BLaER1 treated with 17β-estradiol and CSF1 and Interleukin-3, amounts not matched to agents 10 nM and 100 nM (cell line): ENCODE data around the gene ANO6.

ENCODE experiments used
- H3K27ac ChIP-seq, 11 experiments: shearing (Covaris generic); formaldehyde crosslinking; 2 replicates each; pipeline ENCODE4 v1.8.1; 2022
- H3K27me3 ChIP-seq, 11 experiments: shearing (Covaris generic); formaldehyde crosslinking; 2 replicates each; pipeline ENCODE4 v1.8.1; 2022
- H3K36me3 ChIP-seq, 11 experiments: shearing (Covaris generic); formaldehyde crosslinking; 2 replicates each; pipeline ENCODE4 v1.8.1; 2022
- H3K4me1 ChIP-seq, 10 experiments: shearing (Covaris generic); formaldehyde crosslinking; 2 replicates each; pipeline ENCODE4 v1.8.1; 2022
- H3K4me2 ChIP-seq, 11 experiments: shearing (Covaris generic); formaldehyde crosslinking; 2 replicates each; pipeline ENCODE4 v1.8.1; 2022
- H3K4me3 ChIP-seq, 10 experiments: shearing (Covaris generic); formaldehyde crosslinking; 2 replicates each; pipeline ENCODE4 v1.8.1; 2022
- H3K9ac ChIP-seq, 11 experiments: shearing (Covaris generic); formaldehyde crosslinking; 2 replicates each; pipeline ENCODE4 v1.8.1; 2022
- H3K9me3 ChIP-seq, 11 experiments: shearing (Covaris generic); formaldehyde crosslinking; replicated peaks in 1 of 11; 2 replicates each; pipeline ENCODE4 v1.8.1; 2022
- H4K20me1 ChIP-seq, 11 experiments: shearing (Covaris generic); formaldehyde crosslinking; 2 replicates each; pipeline ENCODE4 v1.8.1; 2022
- Cebpa-rat ChIP-seq, 11 experiments: shearing (Covaris generic); IDR thresholded peaks; 2 replicates each; pipeline ENCODE4 v1.8.1; 2022

ANO6 gene

DNA sequence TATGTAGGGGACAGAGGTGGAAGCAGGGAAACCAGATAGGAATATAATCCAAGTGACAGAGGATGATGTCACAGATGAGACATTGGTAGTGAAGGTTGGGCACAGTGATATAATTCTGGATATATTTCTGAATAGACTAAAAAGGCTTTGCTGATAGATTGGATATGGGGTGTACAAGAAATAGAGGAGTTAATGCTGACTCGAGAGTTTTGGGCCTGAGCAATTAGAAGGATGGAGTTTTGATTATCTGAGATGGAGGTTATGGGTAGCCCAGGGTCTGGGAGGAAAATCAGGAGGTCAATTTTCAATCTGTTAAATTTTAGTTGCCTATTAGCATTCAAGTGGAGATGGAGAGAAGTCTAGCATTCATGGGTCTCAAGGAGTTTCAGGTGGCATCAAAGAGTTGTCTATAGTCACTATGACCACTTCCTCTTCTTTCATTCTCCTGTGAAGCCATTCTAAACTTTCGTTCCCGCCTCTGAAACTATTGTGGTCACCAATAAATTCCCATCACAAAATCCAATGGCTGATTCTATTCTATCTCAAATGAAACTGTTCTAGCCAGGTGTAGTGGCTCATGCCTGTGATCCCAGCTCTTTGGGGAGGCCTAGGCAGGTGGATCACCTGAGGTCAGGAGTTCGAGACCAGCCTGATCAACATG, 10.6 kb upstream of the ANO6 start:
- Histone ChIP-seq H3K9ac (no peak overlapping the region), H3K4me2 (peak overlapping the region in 5 of 11 experiments; percentile 22 to 68 (median 54); a peak in 9 of 22 replicates), H3K4me1 (peaks cover 0 to 26% (median 13%) of the 10 kb centered on the region in 10 experiments; a peak in 16 of 20 replicates)

GRCh38 chr12:45208604-45209487, 7.0 kb upstream of the ANO6 start:
- no peaks in the 10 kb centered on the region; a peak in 1 of 22 replicates for H3K36me3 ChIP-seq

More for the DNA sequence above, 10.6 kb upstream of the ANO6 start:
- TF ChIP-seq Cebpa-rat (IDR thresholded peaks at IDR 0.05) = no peak
- H3K36me3 ChIP-seq = no peaks in the 10 kb centered on the region; a peak in 1 of 22 replicates
- H4K20me1 ChIP-seq = no peaks in the 10 kb centered on the region
- H3K27ac ChIP-seq = no peak overlapping the region
- H3K9me3 ChIP-seq = no peaks in the 10 kb centered on the region
- H3K4me3 ChIP-seq = no peak overlapping the region
- no peaks in the 10 kb centered on the region for H3K27me3 ChIP-seq

GRCh38 chr12:45209784-45210183, 6.1 kb upstream of the ANO6 start:
- H3K4me3 ChIP-seq = no peak overlapping the region
- TF ChIP-seq Cebpa-rat (IDR thresholded peaks at IDR 0.05) = no peak

More at GRCh38 chr12:45208604-45209487, 7.0 kb upstream of the ANO6 start:
- Histone ChIP-seq H3K4me3 (no peak overlapping the region), H3K9me3 (no peaks in the 10 kb centered on the region), H3K27ac (no peak overlapping the region), H3K4me1 (peaks cover 0 to 17% (median 6%) of the 10 kb centered on the region in 10 experiments; a peak in 15 of 20 replicates), H3K4me2 (no peak overlapping the region), H4K20me1 (no peaks in the 10 kb centered on the region), H3K27me3 (no peaks in the 10 kb centered on the region), H3K9ac (no peak overlapping the region)
- TF ChIP-seq Cebpa-rat (IDR thresholded peaks at IDR 0.05) = no peak

DNA sequence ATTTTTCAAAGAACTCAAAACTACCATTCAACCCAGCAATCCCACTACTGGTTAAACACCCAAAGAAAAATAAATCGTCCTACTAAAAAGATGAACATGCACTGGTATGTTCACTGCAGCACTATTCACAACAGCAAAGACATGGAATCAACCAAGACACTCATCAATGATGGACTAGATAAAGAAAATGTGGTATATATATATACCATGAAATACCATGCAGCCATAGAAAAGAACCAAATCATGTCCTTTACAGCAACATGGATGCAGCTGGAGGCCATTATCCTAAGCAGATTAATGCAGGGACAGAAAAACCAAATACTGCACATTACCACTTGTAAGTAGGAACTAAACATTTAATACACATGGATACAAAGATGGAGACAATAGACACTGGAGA, 3.8 kb upstream of the ANO6 start:
- Histone ChIP-seq H3K27ac (no peak overlapping the region), H4K20me1 (peaks cover 0 to 4% (median 0%) of the 10 kb centered on the region in 11 experiments; a peak in 5 of 22 replicates), H3K36me3 (no peaks in the 10 kb centered on the region; a peak in 1 of 22 replicates), H3K4me2 (no peak overlapping the region), H3K4me1 (peaks cover 0 to 14% (median 10%) of the 10 kb centered on the region in 10 experiments; a peak in 14 of 20 replicates), H3K27me3 (no peaks in the 10 kb centered on the region), H3K4me3 (no peak overlapping the region), H3K9me3 (no peaks in the 10 kb centered on the region), H3K9ac (no peak overlapping the region)
- TF ChIP-seq Cebpa-rat (IDR thresholded peaks at IDR 0.05) = no peak

More at GRCh38 chr12:45209784-45210183, 6.1 kb upstream of the ANO6 start:
- Histone ChIP-seq H4K20me1 (no peaks in the 10 kb centered on the region), H3K27me3 (no peaks in the 10 kb centered on the region), H3K9me3 (no peaks in the 10 kb centered on the region), H3K36me3 (no peaks in the 10 kb centered on the region; a peak in 1 of 22 replicates), H3K27ac (no peak overlapping the region), H3K9ac (no peak overlapping the region), H3K4me2 (no peak overlapping the region), H3K4me1 (peaks cover 5 to 26% (median 11%) of the 10 kb centered on the region in 10 experiments)

- Histone ChIP-seq H3K27ac (no peak overlapping the region), H4K20me1 (peaks cover 1 to 14% (median 10%) of the 10 kb centered on the region in 11 experiments; a peak in 15 of 22 replicates), H3K36me3 (no peaks in the 10 kb centered on the region), H3K27me3 (no peaks in the 10 kb centered on the region), H3K4me1 (peaks cover 9 to 25% (median 19%) of the 10 kb centered on the region in 10 experiments), H3K4me3 (no peak overlapping the region), H3K4me2 (no peak overlapping the region), H3K9me3 (no peaks in the 10 kb centered on the region), H3K9ac (no peak overlapping the region)
- TF ChIP-seq Cebpa-rat (IDR thresholded peaks at IDR 0.05) = no peak
Observed at GRCh38 chr12:45213107-45213506, 2.8 kb upstream of the ANO6 start.

DNA sequence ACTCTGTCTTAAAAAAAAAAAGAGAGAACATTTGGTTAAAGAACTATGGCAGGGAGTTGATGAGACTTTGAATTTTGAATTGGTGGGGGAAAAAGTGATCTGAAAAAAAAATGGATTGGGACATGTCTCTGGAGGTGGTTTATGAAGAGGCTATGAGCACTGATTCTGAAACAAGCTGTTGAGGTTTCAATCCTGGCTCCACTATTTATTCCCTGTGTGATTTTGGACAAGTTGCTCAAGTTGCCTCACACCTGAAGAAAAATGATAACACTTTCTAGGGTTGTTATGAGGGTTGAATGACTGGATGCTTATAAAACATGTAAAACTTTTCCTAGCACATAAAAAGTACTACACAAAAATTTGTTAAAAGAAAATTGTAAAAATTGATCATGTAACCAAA, 1.8 kb upstream of the ANO6 start:
- no peaks in the 10 kb centered on the region for H3K36me3 ChIP-seq
- peaks cover 11 to 24% (median 19%) of the 10 kb centered on the region in 11 experiments; a peak in 18 of 22 replicates for H4K20me1 ChIP-seq
- no peaks in the 10 kb centered on the region for H3K9me3 ChIP-seq
- no peak overlapping the region; a peak in 2 of 20 replicates for H3K4me3 ChIP-seq
- H3K27ac ChIP-seq = no peak overlapping the region
- H3K9ac ChIP-seq = no peak overlapping the region; a peak in 1 of 22 replicates
- H3K4me2 ChIP-seq = peak overlapping the region in 10 of 11 experiments; percentile 15 to 95 (median 92); a peak in 14 of 22 replicates
- peaks cover 19 to 34% (median 29%) of the 10 kb centered on the region in 10 experiments for H3K4me1 ChIP-seq
- no peaks in the 10 kb centered on the region for H3K27me3 ChIP-seq
- no peak for TF ChIP-seq Cebpa-rat (IDR thresholded peaks at IDR 0.05)

DNA sequence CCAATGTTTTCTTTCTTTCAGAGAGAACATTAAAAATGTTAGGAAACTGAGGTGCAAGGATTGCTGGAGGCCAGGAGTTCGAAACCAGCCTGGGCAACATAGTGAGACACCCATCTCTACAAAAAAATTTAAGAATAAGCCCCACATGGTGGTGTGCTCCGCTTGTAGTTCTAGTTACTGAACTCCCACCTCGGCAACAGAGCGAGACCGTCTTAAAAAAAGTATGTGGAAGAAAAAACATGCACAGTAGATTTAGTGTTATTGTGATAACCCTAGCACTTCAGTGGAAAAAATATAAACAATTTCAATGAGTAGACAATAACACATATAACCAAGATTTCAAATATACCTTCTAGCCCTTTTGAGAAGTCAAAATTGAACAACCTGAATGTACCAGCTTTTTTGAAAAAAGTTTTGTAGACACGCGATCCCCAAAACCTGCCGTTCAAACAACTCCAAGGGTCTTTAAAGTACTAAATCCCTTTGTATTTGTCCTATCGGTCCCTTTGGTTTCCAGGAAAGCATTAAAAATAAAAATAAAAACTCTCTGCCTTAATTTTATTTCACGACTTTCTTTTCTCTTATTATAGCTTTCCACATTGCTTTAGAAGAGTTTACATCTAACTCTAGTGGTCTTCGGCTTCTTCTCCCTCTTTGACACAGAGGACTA, 1.0 kb upstream of the ANO6 start:
- Histone ChIP-seq H3K27ac (peak overlapping the region; percentile 71 to 92 (median 88); a peak in 21 of 22 replicates), H3K9me3 (no peaks in the 10 kb centered on the region), H4K20me1 (peaks cover 19 to 32% (median 28%) of the 10 kb centered on the region in 11 experiments; a peak in 20 of 22 replicates), H3K4me3 (peak overlapping the region; percentile 76 to 98 (median 94)), H3K9ac (peak overlapping the region; percentile 87 to 96 (median 91)), H3K4me2 (peak overlapping the region; percentile 82 to 95 (median 92)), H3K36me3 (no peaks in the 10 kb centered on the region), H3K27me3 (no peaks in the 10 kb centered on the region), H3K4me1 (peaks cover 27 to 42% (median 37%) of the 10 kb centered on the region in 10 experiments)
- TF ChIP-seq Cebpa-rat (IDR thresholded peaks at IDR 0.05) = no peak

GRCh38 chr12:45216230-45216982, 511 bp downstream of the ANO6 start:
- Histone ChIP-seq H3K27me3 (no peaks in the 10 kb centered on the region), H3K36me3 (peaks cover 0 to 10% (median 0%) of the 10 kb centered on the region in 11 experiments; a peak in 2 of 22 replicates), H3K27ac (peak overlapping the region; percentile 71 to 92 (median 88))

More at GRCh38 chr12:45216230-45216982, 511 bp downstream of the ANO6 start:
- Histone ChIP-seq H3K4me2 (peak overlapping the region; percentile 82 to 95 (median 92)), H3K9me3 (no peaks in the 10 kb centered on the region), H3K4me1 (peaks cover 32 to 50% (median 45%) of the 10 kb centered on the region in 10 experiments), H3K9ac (peak overlapping the region; percentile 87 to 96 (median 91)), H4K20me1 (peaks cover 34 to 47% (median 43%) of the 10 kb centered on the region in 11 experiments; a peak in 20 of 22 replicates), H3K4me3 (peak overlapping the region; percentile 76 to 98 (median 94))
- no peak for TF ChIP-seq Cebpa-rat (IDR thresholded peaks at IDR 0.05)
